NCI-H2107 treated with DMSO at 0.1 percent for 48 hours (cell line): Measurements from ENCODE around the gene MLX.

Source experiments
- DNase-seq: peaks from one replicate; lab custom pipeline; 2025; ENCODE audit not compliant: unreplicated experiment; lab: John Stamatoyannopoulos, UW

The MLX gene

GRCh38 chr17:42566883-42567573, at the start of gene MLX:
Gene MLX (plus strand): TSS chr17:42567100. CDS start chr17:42567125, 25 bp downstream.
- peak; percentile 90 for DNase-seq

- DNase-seq = peak; percentile 3
Observed at GRCh38 chr17:42517516-42517915, 49.4 kb upstream of the MLX start.

GRCh38 chr17:42518046-42518754, 48.7 kb upstream of the MLX start:
- no peak for DNase-seq

- no peak for DNase-seq
Observed at GRCh38 chr17:42518755-42519545, 48.0 kb upstream of the MLX start.

- no peak for DNase-seq
Observed at GRCh38 chr17:42519546-42520491, 47.1 kb upstream of the MLX start.

GRCh38 chr17:42520540-42520951, 46.4 kb upstream of the MLX start:
- DNase-seq = no peak

- no peak for DNase-seq
Observed at GRCh38 chr17:42521036-42521435, 45.9 kb upstream of the MLX start.

GRCh38 chr17:42521666-42522262, 45.1 kb upstream of the MLX start:
- no peak for DNase-seq

- no peak for DNase-seq
Observed at GRCh38 chr17:42522263-42522790, 44.6 kb upstream of the MLX start.

GRCh38 chr17:42522798-42523278, 44.1 kb upstream of the MLX start:
- DNase-seq = no peak

GRCh38 chr17:42525221-42525620, 41.7 kb upstream of the MLX start:
- no peak for DNase-seq

GRCh38 chr17:42526031-42526444, 40.9 kb upstream of the MLX start:
- no peak for DNase-seq

GRCh38 chr17:42527932-42528331, 39.0 kb upstream of the MLX start:
- DNase-seq = no peak

GRCh38 chr17:42529061-42529460, 37.8 kb upstream of the MLX start:
- DNase-seq = no peak

- DNase-seq = no peak
Observed at GRCh38 chr17:42530952-42531454, 35.9 kb upstream of the MLX start.

- DNase-seq = peak; percentile 26
Observed at GRCh38 chr17:42531455-42532354, 35.2 kb upstream of the MLX start.

GRCh38 chr17:42535155-42536047, 31.5 kb upstream of the MLX start:
- DNase-seq = no peak

- DNase-seq = peak; percentile 75
Observed at GRCh38 chr17:42536048-42536371, 30.9 kb upstream of the MLX start, which contains the start of gene NAGLU. Gene NAGLU (plus strand): TSS chr17:42536241. CDS start chr17:42536273, 32 bp downstream.
